Cardiac fibroblast (primary cell): ENCODE data around the gene CLDN9.

Experiments used
- DNase-seq, 2 donors: peaks; one replicate each; pipeline versions ENCODE4 v3.0.0 to v3.0.0-alpha.2; 2010; ENCODE audit warnings: low read depth in 2 of 2
- H3K4me3 ChIP-seq, 2 donors: replicated peaks in 1 of 2; 1 replicate in 1 of 2; 2 replicates in 1 of 2; pipeline ENCODE4 v1.5.1; 2011; ENCODE audit warnings: low read depth in 2 of 2, low read length in 2 of 2, mild to moderate bottlenecking in 2 of 2, moderate library complexity in 1 of 2
- CTCF ChIP-seq: IDR thresholded peaks from one replicate; pipeline ENCODE4 v1.5.1; 2011; ENCODE audit warnings: low read depth, mild to moderate bottlenecking, low read length, inconsistent platforms

Gene CLDN9

DNA sequence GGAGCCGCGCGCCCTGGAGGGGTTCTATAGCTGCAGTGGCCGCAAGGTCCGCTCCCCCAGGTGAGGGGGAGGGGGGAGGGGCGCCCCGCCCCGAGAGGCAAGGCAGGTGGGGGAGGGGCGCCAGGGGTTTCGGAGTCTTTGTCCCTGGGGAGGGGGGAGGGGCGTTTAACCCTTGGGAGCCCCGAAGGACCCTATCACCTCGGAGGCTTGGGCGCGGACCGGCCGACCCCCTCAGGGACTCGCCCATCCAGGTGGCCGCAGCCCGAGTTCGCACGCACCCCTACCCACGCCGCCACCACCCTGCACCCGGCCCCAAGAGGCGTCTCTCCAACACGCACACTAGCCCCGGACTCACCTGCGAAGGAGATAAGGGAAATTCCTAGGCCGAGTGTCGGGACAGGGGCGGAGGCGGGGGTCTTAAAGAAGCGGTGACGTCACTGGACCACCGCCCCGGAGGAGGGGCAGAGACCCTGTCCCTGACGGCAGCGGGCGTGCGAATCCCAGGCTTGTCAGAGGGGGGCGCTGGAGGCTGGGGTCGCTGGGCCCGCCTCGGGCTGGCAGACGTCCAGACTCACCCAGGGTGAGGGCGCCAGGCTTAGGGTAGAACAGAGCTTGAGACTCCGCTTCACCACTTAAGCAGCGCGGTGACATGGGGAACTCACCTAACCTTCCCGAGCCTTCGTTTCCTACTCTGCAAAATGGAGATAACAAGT lies 5.2 kb downstream of the CLDN9 start, which contains the start of gene CLDN6:
TSS of gene CLDN6 (minus strand) at position 390 of the 713 bp plus-strand sequence. CDS start 2,162 bp downstream, outside the sequence.
- no peak within 1 kb of the TSS for H3K4me3 ChIP-seq
- TF ChIP-seq CTCF, result peak; percentile 23
- DNase-seq, result no peak

GRCh38 chr16:3019594-3020246 lies 7.0 kb downstream of the CLDN9 start:
- peak overlapping the region; percentile 36 to 74 for H3K4me3 ChIP-seq
- DNase-seq, result no peak

GRCh38 chr16:3020247-3020603 lies 7.5 kb downstream of the CLDN9 start, which contains the start of gene TNFRSF12A:
TNFRSF12A (plus strand) TSS chr16:3020368; CDS start chr16:3020398, 30 bp downstream.
- no peak for TF ChIP-seq CTCF
- DNase-seq, result peak; percentile 79 to 80
- H3K4me3 ChIP-seq, result peak within 1 kb of the TSS; percentile 74 to 77

More at GRCh38 chr16:3019594-3020246, 7.0 kb downstream of the CLDN9 start:
- TF ChIP-seq CTCF, result no peak

- TF ChIP-seq CTCF, result no peak
- DNase-seq, result peak; percentile 89 to 95
Observed at GRCh38 chr16:3020604-3021448, 8.1 kb downstream of the CLDN9 start.

DNA sequence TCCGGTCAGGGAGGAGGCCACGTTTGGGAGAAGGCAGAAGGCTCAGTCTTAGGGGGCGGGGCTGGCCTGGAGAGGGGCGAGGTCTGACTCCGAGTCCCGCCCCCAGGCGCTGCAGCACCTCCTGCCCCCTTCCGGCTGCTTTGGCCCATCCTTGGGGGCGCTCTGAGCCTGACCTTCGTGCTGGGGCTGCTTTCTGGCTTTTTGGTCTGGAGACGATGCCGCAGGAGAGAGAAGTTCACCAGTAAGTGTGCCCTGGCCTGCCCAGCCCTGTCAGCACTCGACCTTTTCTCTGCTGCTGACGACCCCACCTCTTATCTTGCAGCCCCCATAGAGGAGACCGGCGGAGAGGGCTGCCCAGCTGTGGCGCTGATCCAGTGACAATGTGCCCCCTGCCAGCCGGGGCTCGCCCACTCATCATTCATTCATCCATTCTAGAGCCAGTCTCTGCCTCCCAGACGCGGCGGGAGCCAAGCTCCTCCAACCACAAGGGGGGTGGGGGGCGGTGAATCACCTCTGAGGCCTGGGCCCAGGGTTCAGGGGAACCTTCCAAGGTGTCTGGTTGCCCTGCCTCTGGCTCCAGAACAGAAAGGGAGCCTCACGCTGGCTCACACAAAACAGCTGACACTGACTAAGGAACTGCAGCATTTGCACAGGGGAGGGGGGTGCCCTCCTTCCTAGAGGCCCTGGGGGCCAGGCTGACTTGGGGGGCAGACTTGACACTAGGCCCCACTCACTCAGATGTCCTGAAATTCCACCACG lies 8.9 kb downstream of the CLDN9 start:
- DNase-seq, result peak; percentile 85 to 97
- H3K4me3 ChIP-seq, result peak overlapping the region; percentile 74 to 77
- TF ChIP-seq CTCF, result peak; percentile 36

More at GRCh38 chr16:3020604-3021448, 8.1 kb downstream of the CLDN9 start:
- peak overlapping the region; percentile 74 to 77 for H3K4me3 ChIP-seq

DNA sequence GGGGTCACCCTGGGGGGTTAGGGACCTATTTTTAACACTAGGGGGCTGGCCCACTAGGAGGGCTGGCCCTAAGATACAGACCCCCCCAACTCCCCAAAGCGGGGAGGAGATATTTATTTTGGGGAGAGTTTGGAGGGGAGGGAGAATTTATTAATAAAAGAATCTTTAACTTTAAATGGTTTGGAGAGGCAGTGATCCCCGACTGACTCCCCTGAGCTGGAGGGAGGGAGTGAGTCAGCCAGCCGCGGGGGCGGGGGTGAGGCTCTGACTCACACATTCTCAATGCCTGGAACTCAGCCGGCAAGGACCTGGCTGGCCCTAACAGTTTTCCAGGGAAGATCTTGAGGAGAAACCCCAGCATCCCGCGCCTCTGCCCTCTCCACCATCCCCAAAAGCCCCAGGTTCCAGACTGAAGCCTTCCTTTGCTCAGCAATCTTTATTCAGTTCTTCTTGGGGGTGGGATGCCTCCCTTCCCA lies 9.5 kb downstream of the CLDN9 start:
- H3K4me3 ChIP-seq, result peak overlapping the region; percentile 74 to 77
- TF ChIP-seq CTCF, result no peak
- peak; percentile 96 to 97 for DNase-seq
